IgD-negative memory B cell (primary cell): ENCODE data around the gene LRRC4B. TPM values are rescaled to one million over a fixed set of nuclear protein-coding genes. Genes with fewer than 3 reads are reported as not detected.

Source experiments
- H3K27ac Mint-ChIP-seq, 3 donors: one replicate each; pipeline ENCODE4 v1.8.0; 2020 to 2022; ENCODE audit warnings: mild to moderate bottlenecking in 3 of 3, mixed read lengths in 3 of 3, moderate library complexity in 1 of 3
- H3K27me3 Mint-ChIP-seq: one replicate; pipeline ENCODE4 v1.8.0; 2021; ENCODE audit warnings: mixed read lengths
- H3K36me3 Mint-ChIP-seq: one replicate; pipeline ENCODE4 v1.8.0; 2020; ENCODE audit warnings: mild to moderate bottlenecking, mixed read lengths
- H3K4me1 Mint-ChIP-seq, 3 donors: one replicate each; pipeline ENCODE4 v1.8.0; 2020 to 2022; ENCODE audit warnings: mixed read lengths in 3 of 3, mild to moderate bottlenecking in 1 of 3
- H3K4me3 Mint-ChIP-seq, 4 donors: one replicate each; pipeline ENCODE4 v1.8.0; 2020 to 2022; ENCODE audit warnings: mild to moderate bottlenecking in 4 of 4, mixed read lengths in 4 of 4, moderate library complexity in 3 of 4
- H3K9me3 Mint-ChIP-seq, 3 donors: one replicate each; pipeline ENCODE4 v1.8.0; 2020 to 2021; ENCODE audit warnings: mixed read lengths in 3 of 3, mild to moderate bottlenecking in 1 of 3
- polyA plus RNA-seq: library from polyadenylated mRNA; unstranded; fragments of 300-500 nt; fragmentation: Illumina TruSeq; gene quantifications from one replicate; pipeline ENCODE4 v1.2.3, GENCODE V29; 2021

LRRC4B gene
- polyA plus RNA-seq, 1 donor from 2014 or later = not detected

GRCh38 chr19:50501186-50501567, 67.1 kb downstream of the LRRC4B start:
- Mint-ChIP-seq H3K4me3 (no peak overlapping the region), H3K9me3 (no peaks in the 10 kb centered on the region), H3K27ac (no peak overlapping the region), H3K27me3 (no peaks in the 10 kb centered on the region), H3K36me3 (no peaks in the 10 kb centered on the region), H3K4me1 (peaks cover 0 to 2% (median 0%) of the 10 kb centered on the region in 3 donors)

DNA sequence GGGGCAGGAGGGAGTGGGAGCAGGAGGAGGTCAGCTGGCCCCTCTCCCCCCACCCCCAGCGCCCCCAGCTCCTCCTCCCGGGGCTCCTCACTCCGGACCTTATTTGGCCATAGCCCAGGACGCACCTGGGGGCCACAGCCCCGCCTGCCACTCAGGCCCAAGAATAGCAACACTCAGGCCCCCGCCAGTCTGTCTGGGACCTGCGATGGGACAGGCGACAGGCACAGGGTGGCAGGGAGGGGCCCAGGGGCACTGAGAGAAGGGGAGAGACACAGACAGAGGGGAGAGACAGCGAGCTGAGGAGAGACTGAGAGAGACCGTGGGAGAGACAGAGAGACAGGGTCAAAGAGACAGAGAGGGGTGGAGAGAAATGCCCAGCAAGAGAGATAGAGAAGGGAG, 67.5 kb downstream of the LRRC4B start:
- Mint-ChIP-seq H3K36me3 (no peaks in the 10 kb centered on the region), H3K27me3 (no peaks in the 10 kb centered on the region), H3K4me3 (no peak overlapping the region), H3K27ac (no peak overlapping the region), H3K9me3 (no peaks in the 10 kb centered on the region), H3K4me1 (peaks cover 0 to 2% (median 0%) of the 10 kb centered on the region in 3 donors)

DNA sequence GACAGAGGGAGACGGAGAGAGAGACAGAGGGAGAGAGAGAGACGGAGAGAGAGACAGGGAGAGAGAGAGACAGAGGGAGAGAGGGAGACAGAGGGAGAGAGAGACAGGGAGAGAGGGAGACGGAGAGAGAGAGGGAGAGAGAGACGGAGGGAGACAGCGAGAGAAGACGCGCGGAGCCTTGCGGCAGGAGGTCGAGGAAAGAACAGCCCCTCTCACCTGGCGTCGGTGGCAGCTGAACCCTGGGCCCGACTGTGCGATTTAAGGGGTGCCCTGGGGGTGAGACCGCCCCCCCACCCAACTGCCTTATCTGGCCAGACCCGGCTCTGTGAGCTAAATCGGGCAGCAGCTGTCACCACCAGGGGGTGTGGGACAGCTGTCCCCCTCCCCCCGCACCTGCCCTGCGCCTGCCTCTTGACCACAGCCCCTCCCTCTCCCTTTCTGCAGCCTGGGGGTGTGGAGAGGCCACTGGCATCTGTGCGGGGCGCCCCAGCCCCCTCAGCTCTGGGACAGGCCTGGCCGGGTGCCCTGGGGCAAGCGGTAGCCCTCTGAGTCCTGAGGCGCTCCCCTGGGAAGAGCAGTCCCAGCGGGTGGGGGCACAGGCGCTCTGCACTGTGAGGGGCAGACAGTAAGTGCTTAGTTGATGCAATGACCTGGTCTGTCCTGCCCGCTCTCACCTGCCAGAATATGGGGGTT, 68.0 kb downstream of the LRRC4B start:
- H3K4me1 Mint-ChIP-seq = peaks cover 0 to 2% (median 0%) of the 10 kb centered on the region in 3 donors
- H3K36me3 Mint-ChIP-seq = no peaks in the 10 kb centered on the region
- H3K4me3 Mint-ChIP-seq = no peak overlapping the region
- no peak overlapping the region for H3K27ac Mint-ChIP-seq
- H3K27me3 Mint-ChIP-seq = no peaks in the 10 kb centered on the region
- no peaks in the 10 kb centered on the region for H3K9me3 Mint-ChIP-seq

DNA sequence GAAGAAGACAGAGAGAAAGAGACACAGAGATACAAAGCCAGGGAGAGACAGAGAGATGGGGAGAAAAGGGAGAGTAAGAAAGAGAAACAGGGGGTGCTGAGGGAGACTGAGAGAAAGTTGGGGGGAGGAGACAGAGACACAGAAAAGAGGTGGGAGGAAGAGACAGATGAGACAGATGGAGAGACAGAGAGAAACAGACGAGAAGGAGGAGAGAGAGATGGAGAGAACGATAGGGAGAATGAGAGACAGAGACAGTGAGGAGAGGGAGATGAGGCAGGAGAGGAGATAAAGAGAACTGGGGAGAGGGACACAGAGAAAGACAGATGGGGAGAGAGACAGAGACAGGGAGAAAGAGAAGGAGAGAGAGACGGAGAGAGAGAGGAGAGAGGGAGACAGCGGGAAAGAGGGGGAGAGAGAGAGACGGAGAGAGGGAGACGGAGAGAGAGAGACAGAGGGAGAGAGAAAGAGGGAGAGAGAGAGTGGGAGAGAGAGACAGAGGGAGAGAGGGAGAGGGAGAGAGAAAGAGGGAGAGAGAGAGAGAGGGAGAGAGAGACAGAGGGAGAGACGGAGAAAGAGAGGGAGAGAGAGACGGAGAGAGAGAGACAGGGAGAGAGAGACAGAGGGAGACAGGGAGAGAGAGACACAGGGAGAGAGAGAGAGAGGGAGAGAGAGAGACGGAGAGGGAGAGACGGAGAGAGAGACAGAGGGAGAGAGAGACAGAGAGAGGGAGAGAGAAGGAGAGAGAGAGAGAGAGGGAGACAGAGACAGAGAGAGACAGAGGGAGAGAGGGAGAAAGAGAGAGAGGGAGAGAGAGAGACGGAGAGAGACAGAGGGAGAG, 69.8 kb downstream of the LRRC4B start:
- no peak overlapping the region for H3K4me3 Mint-ChIP-seq
- H3K36me3 Mint-ChIP-seq = no peaks in the 10 kb centered on the region
- H3K27ac Mint-ChIP-seq = no peak overlapping the region
- H3K4me1 Mint-ChIP-seq = peaks cover 0 to 2% (median 0%) of the 10 kb centered on the region in 3 donors
- H3K9me3 Mint-ChIP-seq = no peaks in the 10 kb centered on the region
- no peaks in the 10 kb centered on the region for H3K27me3 Mint-ChIP-seq

GRCh38 chr19:50497022-50497405, 71.2 kb downstream of the LRRC4B start:
- H3K4me3 Mint-ChIP-seq = no peak overlapping the region
- no peaks in the 10 kb centered on the region for H3K27me3 Mint-ChIP-seq
- no peaks in the 10 kb centered on the region for H3K9me3 Mint-ChIP-seq
- H3K27ac Mint-ChIP-seq = no peak overlapping the region
- peaks cover 0 to 4% (median 0%) of the 10 kb centered on the region in 3 donors for H3K4me1 Mint-ChIP-seq
- H3K36me3 Mint-ChIP-seq = no peaks in the 10 kb centered on the region

DNA sequence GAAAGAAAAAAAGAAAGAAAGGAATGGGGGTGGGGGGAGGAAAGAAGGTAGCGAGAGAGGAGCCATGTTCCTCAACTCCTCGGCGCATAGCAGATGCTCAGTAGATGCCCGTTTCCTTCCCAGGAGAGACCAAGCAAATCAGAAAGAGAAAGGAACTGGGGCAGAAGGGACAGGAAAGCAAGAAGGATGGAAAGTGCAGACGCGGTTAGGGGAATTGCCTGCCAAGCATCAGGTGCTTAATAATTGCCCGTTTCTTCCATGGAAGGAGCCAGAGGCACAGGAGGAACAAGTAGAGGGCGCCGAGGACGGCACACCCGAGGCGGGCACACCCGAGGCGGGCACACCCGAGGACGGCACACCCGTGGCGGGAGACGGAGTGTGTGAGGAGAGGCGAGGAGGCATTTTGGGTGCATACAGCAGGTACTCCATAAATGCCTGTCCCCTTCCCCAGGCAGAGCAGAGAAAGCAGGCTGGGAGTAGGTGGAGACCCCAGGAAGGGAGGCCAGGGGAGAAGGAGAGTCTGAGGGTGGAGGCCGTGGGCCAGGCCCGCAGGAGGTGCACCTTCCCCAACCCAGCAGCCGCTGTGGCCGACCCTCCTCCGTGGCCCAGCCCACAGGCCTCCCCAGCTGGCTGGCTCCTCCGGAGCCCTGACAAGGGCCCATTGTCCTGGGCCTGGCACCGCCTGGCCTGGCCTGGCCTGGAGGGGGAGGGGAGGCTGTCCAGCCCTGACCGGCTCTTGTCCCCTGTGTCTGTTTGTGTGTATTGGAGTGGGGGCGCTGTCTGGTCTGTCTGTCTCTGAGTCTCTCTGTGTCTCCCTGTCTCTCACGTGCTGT, 71.8 kb downstream of the LRRC4B start:
- peaks cover 0 to 10% (median 6%) of the 10 kb centered on the region in 3 donors for H3K4me1 Mint-ChIP-seq
- H3K9me3 Mint-ChIP-seq = no peaks in the 10 kb centered on the region
- H3K27me3 Mint-ChIP-seq = no peaks in the 10 kb centered on the region
- no peak overlapping the region for H3K27ac Mint-ChIP-seq
- H3K36me3 Mint-ChIP-seq = no peaks in the 10 kb centered on the region
- H3K4me3 Mint-ChIP-seq = no peak overlapping the region

DNA sequence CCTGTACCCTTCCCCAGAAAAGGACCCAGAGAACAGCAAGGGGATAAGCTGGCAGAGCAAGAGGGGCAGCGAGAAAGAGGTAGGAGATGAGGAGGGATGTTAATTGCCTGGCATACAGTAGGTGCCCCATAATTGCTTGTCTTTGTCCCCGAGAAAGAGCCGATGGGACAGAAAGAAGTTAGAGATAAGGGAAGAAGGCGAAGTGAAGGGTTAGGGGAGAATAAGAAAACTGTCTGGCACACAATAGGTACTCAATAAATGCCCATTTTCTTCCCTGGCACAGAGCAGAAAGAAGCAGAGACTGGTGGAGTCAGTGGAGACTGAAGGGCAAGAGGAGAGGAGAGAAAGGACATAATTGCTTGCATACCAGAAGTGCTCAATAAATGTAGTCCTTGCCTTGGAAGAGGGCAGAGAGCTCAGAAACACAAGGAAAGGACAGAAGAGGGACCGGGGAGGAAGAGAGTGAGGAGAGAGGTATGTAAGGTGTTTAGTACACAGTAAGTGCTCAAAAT, 73.2 kb downstream of the LRRC4B start:
- no peaks in the 10 kb centered on the region for H3K9me3 Mint-ChIP-seq
- no peaks in the 10 kb centered on the region for H3K27me3 Mint-ChIP-seq
- H3K4me3 Mint-ChIP-seq = no peak overlapping the region
- H3K36me3 Mint-ChIP-seq = peaks cover 3% of the 10 kb centered on the region
- H3K27ac Mint-ChIP-seq = no peak overlapping the region
- peaks cover 0 to 11% (median 7%) of the 10 kb centered on the region in 3 donors for H3K4me1 Mint-ChIP-seq

- peaks cover 3% of the 10 kb centered on the region for H3K36me3 Mint-ChIP-seq
- H3K4me3 Mint-ChIP-seq = peak overlapping the region in 1 of 4 donors; percentile 17
- H3K4me1 Mint-ChIP-seq = peaks cover 0 to 11% (median 7%) of the 10 kb centered on the region in 3 donors
- no peak overlapping the region for H3K27ac Mint-ChIP-seq
- H3K9me3 Mint-ChIP-seq = no peaks in the 10 kb centered on the region
- H3K27me3 Mint-ChIP-seq = no peaks in the 10 kb centered on the region
Measured at GRCh38 chr19:50494186-50495019, 73.8 kb downstream of the LRRC4B start.

DNA sequence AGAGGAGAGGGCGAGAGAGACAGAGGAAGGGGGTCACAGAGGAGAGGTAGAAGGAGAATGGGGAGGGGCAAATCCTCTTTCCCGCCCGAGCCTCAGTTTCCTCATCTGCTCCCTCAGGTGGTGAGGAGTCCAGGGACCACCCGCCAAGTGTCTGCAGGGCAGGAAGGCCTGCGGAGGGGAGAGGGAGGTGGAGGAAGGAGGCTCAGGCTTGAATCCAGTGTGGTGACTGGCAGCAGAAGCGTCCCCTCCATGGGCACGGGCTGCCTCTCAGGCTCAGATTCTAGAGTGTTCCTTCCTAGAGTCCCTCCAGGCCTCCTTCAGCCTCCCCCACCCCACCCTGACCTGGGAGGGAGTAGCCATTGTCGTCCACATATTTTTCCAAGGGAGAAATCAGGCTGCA, 75.1 kb downstream of the LRRC4B start:
- Mint-ChIP-seq H3K9me3 (no peaks in the 10 kb centered on the region), H3K27ac (no peak overlapping the region), H3K4me1 (peaks cover 0 to 13% (median 7%) of the 10 kb centered on the region in 3 donors), H3K27me3 (no peaks in the 10 kb centered on the region), H3K4me3 (no peak overlapping the region), H3K36me3 (peaks cover 3% of the 10 kb centered on the region)

- H3K27ac Mint-ChIP-seq = peak overlapping the region in 1 of 3 donors; percentile 35
- H3K4me3 Mint-ChIP-seq = peak overlapping the region in 1 of 4 donors; percentile 60
- H3K27me3 Mint-ChIP-seq = no peaks in the 10 kb centered on the region
Measured at GRCh38 chr19:50492303-50493052, 75.8 kb downstream of the LRRC4B start.

DNA sequence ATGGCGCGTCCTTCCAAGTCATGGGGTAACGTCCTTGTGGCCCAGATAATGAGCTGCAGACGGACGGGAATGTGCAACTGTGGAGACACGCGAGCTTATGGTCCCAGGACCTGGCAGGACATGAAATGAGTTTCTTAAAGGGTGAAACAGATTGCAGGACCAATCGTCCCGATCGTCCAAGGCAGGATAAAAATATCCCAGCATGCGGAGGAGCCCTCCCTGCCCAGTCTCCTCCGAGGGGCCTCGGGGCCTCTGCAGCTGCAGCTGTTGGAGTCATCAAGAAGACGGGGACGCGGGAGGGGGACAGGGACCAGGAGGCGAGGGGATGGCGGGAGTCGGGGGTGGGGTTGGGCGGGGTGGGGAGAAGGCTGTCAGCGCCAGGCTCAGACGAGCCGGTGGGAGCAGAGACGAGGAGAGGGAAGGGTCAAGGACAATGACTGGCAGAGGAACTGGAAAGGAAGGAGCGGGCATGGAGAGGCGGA, 77.2 kb downstream of the LRRC4B start:
- no peaks in the 10 kb centered on the region for H3K27me3 Mint-ChIP-seq
- H3K27ac Mint-ChIP-seq = no peak overlapping the region
- no peaks in the 10 kb centered on the region for H3K9me3 Mint-ChIP-seq
- H3K4me3 Mint-ChIP-seq = no peak overlapping the region
- H3K36me3 Mint-ChIP-seq = peaks cover 3% of the 10 kb centered on the region
- peaks cover 0 to 13% (median 7%) of the 10 kb centered on the region in 3 donors for H3K4me1 Mint-ChIP-seq

More at GRCh38 chr19:50492303-50493052, 75.8 kb downstream of the LRRC4B start:
- H3K36me3 Mint-ChIP-seq = peaks cover 3% of the 10 kb centered on the region
- no peaks in the 10 kb centered on the region for H3K9me3 Mint-ChIP-seq
- H3K4me1 Mint-ChIP-seq = peaks cover 0 to 13% (median 7%) of the 10 kb centered on the region in 3 donors

DNA sequence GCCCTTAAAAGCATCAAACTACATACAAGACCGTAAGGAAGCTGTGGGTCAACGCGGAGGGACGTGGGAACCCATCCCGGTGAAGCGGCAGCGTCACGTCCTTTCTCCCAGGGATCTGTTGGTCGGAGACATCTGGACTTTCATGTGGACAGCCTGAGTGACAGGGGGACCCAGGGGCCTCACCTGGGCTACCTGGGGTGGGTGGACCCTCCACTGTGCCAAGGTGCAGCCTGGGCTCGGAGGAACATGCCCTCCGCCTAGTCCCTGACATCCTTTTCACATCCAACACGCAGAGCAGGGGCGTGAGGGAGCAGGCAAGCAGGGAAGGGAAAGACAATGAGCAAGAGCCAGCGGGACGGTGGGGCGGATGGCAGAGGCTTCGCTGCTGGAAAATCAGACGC, 77.8 kb downstream of the LRRC4B start:
- Mint-ChIP-seq H3K27me3 (no peaks in the 10 kb centered on the region), H3K9me3 (no peaks in the 10 kb centered on the region), H3K4me3 (no peak overlapping the region), H3K36me3 (peaks cover 3% of the 10 kb centered on the region), H3K27ac (peak overlapping the region in 1 of 3 donors; percentile 71), H3K4me1 (peaks cover 0 to 13% (median 7%) of the 10 kb centered on the region in 3 donors)

- peaks cover 3% of the 10 kb centered on the region for H3K36me3 Mint-ChIP-seq
- H3K27me3 Mint-ChIP-seq = no peaks in the 10 kb centered on the region
- peaks cover 0 to 13% (median 7%) of the 10 kb centered on the region in 3 donors for H3K4me1 Mint-ChIP-seq
- H3K4me3 Mint-ChIP-seq = no peak overlapping the region
- H3K9me3 Mint-ChIP-seq = no peaks in the 10 kb centered on the region
- H3K27ac Mint-ChIP-seq = no peak overlapping the region
Measured at GRCh38 chr19:50489461-50490011, 78.7 kb downstream of the LRRC4B start.
